Hepatocyte (in vitro differentiated cells): ENCODE results near the gene METTL25B.

Experiments used
- EZH2 ChIP-seq: fragments of 200-600 bp; sonication (generic); IDR thresholded peaks from 2 replicates; pipeline ENCODE4 v1.6.1; 2016; ENCODE audit warnings: antibody characterized with exemption, mild to moderate bottlenecking, borderline replicate concordance
- TF ChIP-seq, protein P1 (sequence below): fragments of 200-600 bp; sonication (generic); IDR thresholded peaks from 2 replicates; pipeline ENCODE4 v1.5.1; 2016; ENCODE audit warnings: antibody characterized with exemption, mild to moderate bottlenecking; ENCODE audit not compliant: poor library complexity

DNA sequence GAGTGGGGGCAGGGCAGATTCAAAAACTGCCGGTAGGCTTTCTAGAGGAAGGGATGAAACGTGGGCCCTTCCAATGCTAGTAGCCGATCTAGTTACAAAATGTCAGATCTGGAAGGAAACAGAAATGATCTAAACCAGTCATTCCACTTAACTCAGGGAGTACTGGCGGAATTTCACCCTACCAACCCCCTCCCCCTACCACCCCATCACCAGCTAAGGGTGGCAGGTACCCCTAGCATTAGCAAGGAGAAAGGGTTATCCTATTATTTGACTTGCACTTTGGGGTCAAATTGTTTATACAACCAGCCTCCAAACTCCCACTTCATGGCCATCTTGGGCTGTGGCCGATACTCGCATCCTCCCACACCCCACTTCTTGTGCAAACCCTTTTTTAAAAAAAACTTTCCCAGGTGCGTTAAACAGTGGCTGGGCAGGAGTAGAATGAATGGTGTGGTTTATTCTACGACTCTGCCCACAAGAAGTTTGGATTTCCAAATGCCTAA lies 13.3 kb downstream of the METTL25B start:
- TF ChIP-seq, protein P1, sequence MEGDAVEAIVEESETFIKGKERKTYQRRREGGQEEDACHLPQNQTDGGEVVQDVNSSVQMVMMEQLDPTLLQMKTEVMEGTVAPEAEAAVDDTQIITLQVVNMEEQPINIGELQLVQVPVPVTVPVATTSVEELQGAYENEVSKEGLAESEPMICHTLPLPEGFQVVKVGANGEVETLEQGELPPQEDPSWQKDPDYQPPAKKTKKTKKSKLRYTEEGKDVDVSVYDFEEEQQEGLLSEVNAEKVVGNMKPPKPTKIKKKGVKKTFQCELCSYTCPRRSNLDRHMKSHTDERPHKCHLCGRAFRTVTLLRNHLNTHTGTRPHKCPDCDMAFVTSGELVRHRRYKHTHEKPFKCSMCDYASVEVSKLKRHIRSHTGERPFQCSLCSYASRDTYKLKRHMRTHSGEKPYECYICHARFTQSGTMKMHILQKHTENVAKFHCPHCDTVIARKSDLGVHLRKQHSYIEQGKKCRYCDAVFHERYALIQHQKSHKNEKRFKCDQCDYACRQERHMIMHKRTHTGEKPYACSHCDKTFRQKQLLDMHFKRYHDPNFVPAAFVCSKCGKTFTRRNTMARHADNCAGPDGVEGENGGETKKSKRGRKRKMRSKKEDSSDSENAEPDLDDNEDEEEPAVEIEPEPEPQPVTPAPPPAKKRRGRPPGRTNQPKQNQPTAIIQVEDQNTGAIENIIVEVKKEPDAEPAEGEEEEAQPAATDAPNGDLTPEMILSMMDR = no peak
- no peak for TF ChIP-seq EZH2
